Neural progenitor cell (in vitro differentiated cells): ENCODE data around the gene NHP2. TPM values are rescaled to one million over a fixed set of nuclear protein-coding genes. Genes with fewer than 3 reads are reported as not detected.

ENCODE experiments used
- DNase-seq: peaks from one replicate; pipeline ENCODE4 v3.0.0-alpha.2; 2016; ENCODE audit warnings: low spot score
- H2AFZ ChIP-seq: fragments of 200-600 bp; sonication (generic); replicated peaks from 2 replicates; pipeline ENCODE4 v1.6.1; 2016; ENCODE audit warnings: antibody characterized with exemption
- H3F3A ChIP-seq: fragments of 200-600 bp; sonication (generic); 2 replicates; pipeline ENCODE4 v1.6.1; 2016; ENCODE audit warnings: antibody characterized with exemption, low read depth
- H3K27ac ChIP-seq: fragments of 200-600 bp; sonication (generic); 2 replicates; pipeline ENCODE4 v1.5.1; 2016; ENCODE audit warnings: mild to moderate bottlenecking
- H3K27me3 ChIP-seq: fragments of 200-600 bp; sonication (generic); 2 replicates; pipeline ENCODE4 v1.6.1; 2016; ENCODE audit warnings: mild to moderate bottlenecking, moderate library complexity
- H3K36me3 ChIP-seq: fragments of 200-600 bp; sonication (generic); 2 replicates; pipeline ENCODE4 v1.5.1; 2016
- H3K4me1 ChIP-seq: fragments of 200-600 bp; sonication (generic); 2 replicates; pipeline ENCODE4 v1.6.1; 2016; ENCODE audit warnings: mixed run types
- H3K4me2 ChIP-seq: fragments of 200-600 bp; sonication (generic); 2 replicates; pipeline ENCODE4 v1.6.1; 2016
- H3K4me3 ChIP-seq: fragments of 200-600 bp; sonication (generic); 2 replicates; pipeline ENCODE4 v1.5.1; 2016
- H3K79me2 ChIP-seq: fragments of 200-600 bp; sonication (generic); 2 replicates; pipeline ENCODE4 v1.6.1; 2016; ENCODE audit warnings: low read depth
- H3K9ac ChIP-seq: fragments of 200-600 bp; sonication (generic); 2 replicates; pipeline ENCODE4 v1.6.1; 2016
- H3K9me3 ChIP-seq: fragments of 200-600 bp; sonication (generic); 2 replicates; pipeline ENCODE4 v1.5.1; 2016; ENCODE audit warnings: low read depth
- H4K20me1 ChIP-seq: fragments of 200-600 bp; sonication (generic); 2 replicates; pipeline ENCODE4 v1.6.1; 2016; ENCODE audit warnings: low read depth
- H3K27ac Mint-ChIP-seq: 3 replicates; pipeline ENCODE4 v1.8.0; 2021; ENCODE audit warnings: mixed read lengths
- H3K27me3 Mint-ChIP-seq: 2 replicates; pipeline ENCODE4 v1.8.0; 2022; ENCODE audit warnings: low read depth, mild to moderate bottlenecking, inconsistent platforms, moderate library complexity, mixed read lengths; ENCODE audit not compliant: insufficient read depth
- H3K36me3 Mint-ChIP-seq: 3 replicates; pipeline ENCODE4 v1.8.0; 2021; ENCODE audit warnings: mixed read lengths
- H3K4me1 Mint-ChIP-seq: 3 replicates; pipeline ENCODE4 v1.8.0; 2021; ENCODE audit warnings: mixed read lengths
- H3K4me3 Mint-ChIP-seq: 3 replicates; pipeline ENCODE4 v1.8.0; 2021; ENCODE audit warnings: mild to moderate bottlenecking, moderate library complexity, mixed read lengths
- H3K9me3 Mint-ChIP-seq: 3 replicates; pipeline ENCODE4 v1.8.0; 2020; ENCODE audit warnings: mixed read lengths
- EZH2 ChIP-seq: fragments of 200-600 bp; sonication (generic); IDR thresholded peaks from 2 replicates; pipeline ENCODE4 v1.6.1; 2017; ENCODE audit warnings: antibody characterized with exemption, mild to moderate bottlenecking, moderate library complexity
- EZH2phosphoT487 ChIP-seq: fragments of 200-600 bp; sonication (generic); IDR thresholded peaks from 2 replicates; pipeline ENCODE4 v1.6.1; 2017; ENCODE audit warnings: antibody characterized with exemption
- total RNA-seq: library from RNA; depleted of rRNA; stranded (reverse); fragments of >200 nt; gene quantifications from 2 replicates; pipeline ENCODE4 v1.2.3, GENCODE V29; 2015; ENCODE audit warnings: low replicate concordance
- TF ChIP-seq, protein P1 (sequence below): fragments of 200-600 bp; sonication (generic); IDR thresholded peaks from 2 replicates; pipeline ENCODE4 v1.5.1; 2017; ENCODE audit warnings: antibody characterized with exemption, mild to moderate bottlenecking

Gene NHP2
- total RNA-seq, 1 donor from 2014 or later, result 357 TPM

DNA sequence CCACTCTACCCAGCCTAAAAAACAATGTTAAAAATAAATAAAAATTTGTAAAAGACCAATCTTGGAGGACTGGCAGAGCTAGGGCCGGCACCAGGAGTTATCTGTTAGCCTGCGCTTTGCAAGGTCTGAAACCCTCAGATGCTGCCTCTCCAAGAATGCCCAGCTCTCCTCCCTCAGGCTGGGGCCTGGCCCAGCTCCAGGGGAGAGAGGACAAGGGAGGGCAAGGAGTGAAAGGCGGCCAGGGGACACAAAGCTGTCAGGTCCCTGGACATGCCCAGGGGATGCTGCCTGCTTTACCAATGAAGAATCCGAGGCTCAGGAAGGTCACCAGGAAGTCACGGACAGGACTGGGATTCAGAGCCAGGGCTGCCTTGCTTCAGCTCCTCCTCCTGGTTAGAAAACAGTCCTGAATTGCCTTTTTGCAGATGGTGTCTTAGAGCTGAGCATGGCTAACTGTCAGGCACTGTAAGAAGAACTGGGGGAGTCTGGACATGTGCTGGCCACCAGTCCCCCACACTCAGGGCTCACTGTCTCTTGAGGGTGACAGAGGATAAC is 45.9 kb downstream of the NHP2 start:
- Histone ChIP-seq H4K20me1 (no peaks in the 10 kb centered on the region), H3K27ac (no peak overlapping the region), H3K9me3 (no peaks in the 10 kb centered on the region), H3K9ac (no peak overlapping the region), H3K79me2 (peaks cover 4% of the 10 kb centered on the region), H3K36me3 (no peaks in the 10 kb centered on the region), H3K4me1 (peaks cover 8% of the 10 kb centered on the region), H3K4me2 (no peak overlapping the region), H2AFZ (peak overlapping the region; percentile 32), H3F3A (peaks cover 19% of the 10 kb centered on the region), H3K27me3 (peaks cover 10% of the 10 kb centered on the region), H3K4me3 (no peak overlapping the region)
- H3K4me1 Mint-ChIP-seq, result peaks cover 20% of the 10 kb centered on the region
- H3K36me3 Mint-ChIP-seq, result no peaks in the 10 kb centered on the region
- no peaks in the 10 kb centered on the region for H3K9me3 Mint-ChIP-seq
- peaks cover 11% of the 10 kb centered on the region for H3K27me3 Mint-ChIP-seq
- H3K27ac Mint-ChIP-seq, result no peak overlapping the region
- DNase-seq, result peak; percentile 37
- TF ChIP-seq EZH2phosphoT487 (no peak), EZH2 (no peak)
- TF ChIP-seq, protein P1, sequence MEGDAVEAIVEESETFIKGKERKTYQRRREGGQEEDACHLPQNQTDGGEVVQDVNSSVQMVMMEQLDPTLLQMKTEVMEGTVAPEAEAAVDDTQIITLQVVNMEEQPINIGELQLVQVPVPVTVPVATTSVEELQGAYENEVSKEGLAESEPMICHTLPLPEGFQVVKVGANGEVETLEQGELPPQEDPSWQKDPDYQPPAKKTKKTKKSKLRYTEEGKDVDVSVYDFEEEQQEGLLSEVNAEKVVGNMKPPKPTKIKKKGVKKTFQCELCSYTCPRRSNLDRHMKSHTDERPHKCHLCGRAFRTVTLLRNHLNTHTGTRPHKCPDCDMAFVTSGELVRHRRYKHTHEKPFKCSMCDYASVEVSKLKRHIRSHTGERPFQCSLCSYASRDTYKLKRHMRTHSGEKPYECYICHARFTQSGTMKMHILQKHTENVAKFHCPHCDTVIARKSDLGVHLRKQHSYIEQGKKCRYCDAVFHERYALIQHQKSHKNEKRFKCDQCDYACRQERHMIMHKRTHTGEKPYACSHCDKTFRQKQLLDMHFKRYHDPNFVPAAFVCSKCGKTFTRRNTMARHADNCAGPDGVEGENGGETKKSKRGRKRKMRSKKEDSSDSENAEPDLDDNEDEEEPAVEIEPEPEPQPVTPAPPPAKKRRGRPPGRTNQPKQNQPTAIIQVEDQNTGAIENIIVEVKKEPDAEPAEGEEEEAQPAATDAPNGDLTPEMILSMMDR, result no peak
- H3K4me3 Mint-ChIP-seq, result peak overlapping the region; percentile 31

DNA sequence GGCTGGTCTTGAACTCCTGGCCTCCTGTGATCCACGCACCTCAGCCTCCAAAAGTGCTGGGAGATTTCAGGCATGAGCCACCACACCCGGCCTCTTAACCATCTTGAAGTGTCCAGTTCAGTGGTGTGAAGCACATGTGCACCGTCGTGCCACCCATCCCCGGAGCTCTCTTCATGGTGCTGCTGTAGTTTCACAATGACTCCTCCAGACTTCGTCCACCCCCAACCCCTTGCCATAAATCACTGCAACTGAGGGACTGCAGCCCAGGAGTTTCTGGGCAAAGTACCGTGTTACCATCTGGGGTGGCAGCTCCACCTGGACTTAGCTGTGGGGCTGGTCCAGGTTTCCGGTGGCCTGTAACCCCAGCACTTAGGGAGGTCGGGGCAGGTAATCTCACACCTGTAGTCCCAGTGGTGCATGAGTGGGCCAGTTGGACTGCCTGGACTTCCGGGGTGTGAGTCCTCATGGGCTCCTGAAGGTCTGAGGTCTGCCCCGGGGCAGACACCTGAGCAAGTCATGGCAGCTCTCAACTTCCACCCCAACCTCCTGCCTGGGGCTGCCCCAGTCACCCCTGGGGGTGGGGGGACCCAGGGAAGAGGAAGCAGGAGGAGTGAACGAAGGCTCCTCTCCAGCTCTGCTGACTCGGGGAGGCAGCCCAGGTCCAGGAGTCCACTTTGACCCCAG is 47.0 kb downstream of the NHP2 start:
- no peaks in the 10 kb centered on the region for H3K9me3 ChIP-seq
- H3F3A ChIP-seq, result peaks cover 12% of the 10 kb centered on the region
- Mint-ChIP-seq H3K4me3 (no peak overlapping the region), H3K27me3 (peaks cover 5% of the 10 kb centered on the region), H3K4me1 (peaks cover 17% of the 10 kb centered on the region), H3K27ac (no peak overlapping the region), H3K36me3 (no peaks in the 10 kb centered on the region), H3K9me3 (no peaks in the 10 kb centered on the region)
- DNase-seq, result no peak
- no peaks in the 10 kb centered on the region for H3K27me3 ChIP-seq
- H3K27ac ChIP-seq, result no peak overlapping the region
- H3K4me2 ChIP-seq, result no peak overlapping the region
- TF ChIP-seq, protein P1, result no peak
- no peak for TF ChIP-seq EZH2
- TF ChIP-seq EZH2phosphoT487, result no peak
- no peak overlapping the region for H3K9ac ChIP-seq
- H2AFZ ChIP-seq, result no peak overlapping the region
- no peaks in the 10 kb centered on the region for H3K79me2 ChIP-seq
- H4K20me1 ChIP-seq, result no peaks in the 10 kb centered on the region
- peaks cover 8% of the 10 kb centered on the region for H3K4me1 ChIP-seq
- no peaks in the 10 kb centered on the region for H3K36me3 ChIP-seq
- H3K4me3 ChIP-seq, result no peak overlapping the region

GRCh38 chr5:178106086-178106485 is 47.6 kb downstream of the NHP2 start:
- Histone ChIP-seq H3K27me3 (no peaks in the 10 kb centered on the region), H3K36me3 (no peaks in the 10 kb centered on the region), H3F3A (peaks cover 12% of the 10 kb centered on the region), H3K4me2 (no peak overlapping the region), H3K27ac (no peak overlapping the region), H3K79me2 (no peaks in the 10 kb centered on the region), H3K9ac (no peak overlapping the region), H3K4me3 (no peak overlapping the region), H2AFZ (no peak overlapping the region), H4K20me1 (no peaks in the 10 kb centered on the region), H3K4me1 (peaks cover 8% of the 10 kb centered on the region), H3K9me3 (no peaks in the 10 kb centered on the region)
- H3K4me1 Mint-ChIP-seq, result peaks cover 17% of the 10 kb centered on the region
- no peaks in the 10 kb centered on the region for H3K36me3 Mint-ChIP-seq
- no peak overlapping the region for H3K27ac Mint-ChIP-seq
- TF ChIP-seq, protein P1, result no peak
- no peak for TF ChIP-seq EZH2phosphoT487
- no peak for DNase-seq
- no peak overlapping the region for H3K4me3 Mint-ChIP-seq
- H3K9me3 Mint-ChIP-seq, result no peaks in the 10 kb centered on the region
- peaks cover 5% of the 10 kb centered on the region for H3K27me3 Mint-ChIP-seq
